Stimulated activated naive CD8-positive, alpha-beta T cell treated with anti-CD3 and anti-CD28 coated beads, Interleukin-15, amount 100 ng/mL, for 72 hours (primary cell): Measurements from ENCODE around the gene ARHGAP40.
"Not testable (repeated sequence)": the region's sequence is repeated elsewhere in the genome, so short reads cannot be mapped to it uniquely, and the experiment has no call there.

Experiments used
- ATAC-seq: fragments of 150-1000 bp; cut with Tn5 transposase; 2 replicates; pipeline ENCODE4 v1.10.0; 2021; ENCODE audit warnings: mild to moderate bottlenecking, moderate library complexity
- DNase-seq, 2 donors: peaks; one replicate each; pipeline ENCODE4 v3.0.0; 2021 to 2022
- H3K27ac Mint-ChIP-seq, 2 donors: one replicate each; pipeline ENCODE4 v1.8.0; 2022; ENCODE audit warnings: mild to moderate bottlenecking in 2 of 2, mixed read lengths in 2 of 2, moderate library complexity in 2 of 2
- H3K27me3 Mint-ChIP-seq: one replicate; pipeline ENCODE4 v1.8.0; 2022; ENCODE audit warnings: mixed read lengths
- H3K4me1 Mint-ChIP-seq: one replicate; pipeline ENCODE4 v1.8.0; 2022; ENCODE audit warnings: mild to moderate bottlenecking, mixed read lengths
- H3K4me3 Mint-ChIP-seq, 2 donors: one replicate each; pipeline ENCODE4 v1.8.0; 2022; ENCODE audit warnings: mild to moderate bottlenecking in 2 of 2, mixed read lengths in 2 of 2, moderate library complexity in 1 of 2
- H3K9me3 Mint-ChIP-seq, 2 donors: one replicate each; pipeline ENCODE4 v1.8.0; 2022; ENCODE audit warnings: mixed read lengths in 2 of 2

The ARHGAP40 gene

GRCh38 chr20:38581830-38582358 lies 19.7 kb upstream of the ARHGAP40 start:
- Mint-ChIP-seq H3K4me3 (no peak overlapping the region), H3K9me3 (no peaks in the 10 kb centered on the region), H3K27ac (no peak overlapping the region), H3K27me3 (no peaks in the 10 kb centered on the region), H3K4me1 (no peaks in the 10 kb centered on the region)
- no peak for ATAC-seq
- DNase-seq: no peak

GRCh38 chr20:38583306-38583705 lies 18.3 kb upstream of the ARHGAP40 start:
- H3K27me3 Mint-ChIP-seq: no peaks in the 10 kb centered on the region
- DNase-seq (no peak), ATAC-seq (no peak)
- H3K27ac Mint-ChIP-seq: peak overlapping the region in 1 of 2 donors; percentile 27
- H3K4me3 Mint-ChIP-seq: no peak overlapping the region
- H3K4me1 Mint-ChIP-seq: no peaks in the 10 kb centered on the region
- no peaks in the 10 kb centered on the region for H3K9me3 Mint-ChIP-seq

- H3K4me1 Mint-ChIP-seq: no peaks in the 10 kb centered on the region
- ATAC-seq: no peak
- no peaks in the 10 kb centered on the region for H3K27me3 Mint-ChIP-seq
- DNase-seq: no peak
- no peak overlapping the region for H3K4me3 Mint-ChIP-seq
- no peak overlapping the region for H3K27ac Mint-ChIP-seq
- H3K9me3 Mint-ChIP-seq: no peaks in the 10 kb centered on the region
Observed at GRCh38 chr20:38584099-38584763, 17.4 kb upstream of the ARHGAP40 start.

- no peak overlapping the region for H3K4me3 Mint-ChIP-seq
- DNase-seq (no peak), ATAC-seq (no peak)
- no peak overlapping the region for H3K27ac Mint-ChIP-seq
- no peaks in the 10 kb centered on the region for H3K4me1 Mint-ChIP-seq
- no peaks in the 10 kb centered on the region for H3K27me3 Mint-ChIP-seq
- no peaks in the 10 kb centered on the region for H3K9me3 Mint-ChIP-seq
Observed at GRCh38 chr20:38585404-38586180, 16.0 kb upstream of the ARHGAP40 start.

- ATAC-seq (no peak), DNase-seq (no peak)
- no peak overlapping the region for H3K4me3 Mint-ChIP-seq
- no peaks in the 10 kb centered on the region for H3K4me1 Mint-ChIP-seq
- H3K27me3 Mint-ChIP-seq: no peaks in the 10 kb centered on the region
- no peak overlapping the region for H3K27ac Mint-ChIP-seq
- H3K9me3 Mint-ChIP-seq: no peaks in the 10 kb centered on the region
Observed at GRCh38 chr20:38586181-38586525, 15.5 kb upstream of the ARHGAP40 start.

GRCh38 chr20:38588303-38588702 lies 13.3 kb upstream of the ARHGAP40 start:
- H3K9me3 Mint-ChIP-seq: no peaks in the 10 kb centered on the region
- no peak overlapping the region for H3K4me3 Mint-ChIP-seq
- H3K27ac Mint-ChIP-seq: no peak overlapping the region
- DNase-seq (no peak), ATAC-seq (no peak)
- H3K27me3 Mint-ChIP-seq: no peaks in the 10 kb centered on the region
- no peaks in the 10 kb centered on the region for H3K4me1 Mint-ChIP-seq

- ATAC-seq (no peak), DNase-seq (no peak)
- Mint-ChIP-seq H3K27ac (no peak overlapping the region), H3K27me3 (no peaks in the 10 kb centered on the region), H3K9me3 (no peaks in the 10 kb centered on the region), H3K4me3 (no peak overlapping the region), H3K4me1 (no peaks in the 10 kb centered on the region)
Observed at GRCh38 chr20:38589351-38589750, 12.3 kb upstream of the ARHGAP40 start.

GRCh38 chr20:38589967-38590675 lies 11.5 kb upstream of the ARHGAP40 start:
- ATAC-seq (no peak), DNase-seq (no peak)
- no peaks in the 10 kb centered on the region for H3K4me1 Mint-ChIP-seq
- no peaks in the 10 kb centered on the region for H3K27me3 Mint-ChIP-seq
- H3K9me3 Mint-ChIP-seq: no peaks in the 10 kb centered on the region
- H3K4me3 Mint-ChIP-seq: no peak overlapping the region
- no peak overlapping the region for H3K27ac Mint-ChIP-seq

GRCh38 chr20:38590676-38591473 lies 10.7 kb upstream of the ARHGAP40 start:
- H3K9me3 Mint-ChIP-seq: no peaks in the 10 kb centered on the region
- ATAC-seq: no peak
- H3K4me3 Mint-ChIP-seq: no peak overlapping the region
- H3K27ac Mint-ChIP-seq: no peak overlapping the region
- DNase-seq: no peak
- H3K4me1 Mint-ChIP-seq: no peaks in the 10 kb centered on the region
- no peaks in the 10 kb centered on the region for H3K27me3 Mint-ChIP-seq

GRCh38 chr20:38591474-38592410 lies 9.9 kb upstream of the ARHGAP40 start:
- DNase-seq (no peak), ATAC-seq (no peak)
- no peak overlapping the region for H3K27ac Mint-ChIP-seq
- peaks cover 3% of the 10 kb centered on the region for H3K27me3 Mint-ChIP-seq
- H3K4me3 Mint-ChIP-seq: no peak overlapping the region
- H3K9me3 Mint-ChIP-seq: no peaks in the 10 kb centered on the region
- no peaks in the 10 kb centered on the region for H3K4me1 Mint-ChIP-seq

GRCh38 chr20:38592411-38592790 lies 9.2 kb upstream of the ARHGAP40 start:
- not testable (repeated sequence) for H3K9me3 Mint-ChIP-seq, ATAC-seq, H3K4me3 Mint-ChIP-seq, H3K27ac Mint-ChIP-seq, H3K4me1 Mint-ChIP-seq, DNase-seq, H3K27me3 Mint-ChIP-seq

- not testable (repeated sequence) for H3K27ac Mint-ChIP-seq, DNase-seq, H3K4me1 Mint-ChIP-seq, ATAC-seq, H3K4me3 Mint-ChIP-seq, H3K9me3 Mint-ChIP-seq
- H3K27me3 Mint-ChIP-seq: peaks cover 20% of the 10 kb centered on the region
Observed at GRCh38 chr20:38594281-38594680, 7.3 kb upstream of the ARHGAP40 start.

- H3K9me3 Mint-ChIP-seq, H3K27ac Mint-ChIP-seq, H3K4me3 Mint-ChIP-seq, H3K4me1 Mint-ChIP-seq, ATAC-seq, DNase-seq: not testable (repeated sequence)
- peaks cover 34% of the 10 kb centered on the region for H3K27me3 Mint-ChIP-seq
Observed at GRCh38 chr20:38595886-38596285, 5.7 kb upstream of the ARHGAP40 start.

- Mint-ChIP-seq H3K9me3 (no peaks in the 10 kb centered on the region), H3K27ac (no peak overlapping the region), H3K4me3 (no peak overlapping the region), H3K27me3 (peaks cover 68% of the 10 kb centered on the region), H3K4me1 (peaks cover 18% of the 10 kb centered on the region)
- DNase-seq (no peak), ATAC-seq (no peak)
Observed at GRCh38 chr20:38599410-38599882, 2.2 kb upstream of the ARHGAP40 start.
